LNCAP (cell line): ENCODE data around the gene TBC1D24.

Experiments used
- TF ChIP-seq, protein P1 (sequence below): fragments of 450-650 bp; IDR thresholded peaks from 2 replicates; pipeline ENCODE4 v1.5.1; 2017; ENCODE audit warnings: mild to moderate bottlenecking

The TBC1D24 gene

DNA sequence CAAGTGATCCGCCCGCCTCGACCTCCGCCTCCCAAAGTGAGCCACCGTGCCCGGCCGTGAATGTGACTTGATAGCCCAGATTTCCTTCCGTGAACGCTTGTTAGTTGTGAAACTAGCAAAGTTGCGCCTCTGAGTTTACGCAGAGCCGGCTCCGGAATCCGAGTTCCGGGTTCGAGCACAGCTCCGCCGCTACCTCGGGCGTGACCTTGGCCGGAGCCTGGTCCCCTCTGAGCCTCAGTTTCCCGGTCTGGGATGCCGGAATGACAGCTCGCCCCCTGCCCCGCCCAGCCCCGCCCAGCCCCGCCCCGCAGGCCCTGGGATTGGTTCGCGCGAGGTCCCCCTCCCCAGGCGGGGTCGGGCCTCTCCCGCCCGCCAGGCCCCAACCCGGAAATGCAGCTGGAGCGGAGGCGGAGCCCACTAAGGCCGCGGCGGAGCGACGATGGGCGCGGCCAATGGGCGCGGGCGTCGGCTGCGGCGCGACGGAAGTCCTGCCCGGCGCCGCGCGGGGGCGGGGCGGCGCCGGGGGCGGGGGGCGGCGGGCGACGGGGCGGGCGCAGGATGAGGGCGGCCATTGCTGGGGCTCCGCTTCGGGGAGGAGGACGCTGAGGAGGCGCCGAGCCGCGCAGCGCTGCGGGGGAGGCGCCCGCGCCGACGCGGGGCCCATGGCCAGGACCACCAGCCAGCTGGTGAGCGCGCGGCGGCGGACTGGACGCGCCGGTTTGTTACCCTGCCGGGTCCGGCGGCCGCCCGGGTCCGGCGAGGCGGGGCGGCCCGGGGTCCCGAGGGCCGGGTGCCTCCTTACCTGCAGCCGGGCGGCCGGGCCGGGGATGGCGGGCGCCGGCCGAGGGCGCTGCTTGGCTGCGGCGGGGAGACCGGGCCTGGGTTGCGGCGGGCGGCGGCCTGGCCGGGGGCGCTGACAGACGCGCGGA, 62.8 kb downstream of the TBC1D24 start, which contains the start of gene PDPK1:
Gene PDPK1 (plus strand): TSS at position 571 of the 929 bp plus-strand sequence. CDS start 92 bp downstream, at position 663.
- TF ChIP-seq, protein P1, sequence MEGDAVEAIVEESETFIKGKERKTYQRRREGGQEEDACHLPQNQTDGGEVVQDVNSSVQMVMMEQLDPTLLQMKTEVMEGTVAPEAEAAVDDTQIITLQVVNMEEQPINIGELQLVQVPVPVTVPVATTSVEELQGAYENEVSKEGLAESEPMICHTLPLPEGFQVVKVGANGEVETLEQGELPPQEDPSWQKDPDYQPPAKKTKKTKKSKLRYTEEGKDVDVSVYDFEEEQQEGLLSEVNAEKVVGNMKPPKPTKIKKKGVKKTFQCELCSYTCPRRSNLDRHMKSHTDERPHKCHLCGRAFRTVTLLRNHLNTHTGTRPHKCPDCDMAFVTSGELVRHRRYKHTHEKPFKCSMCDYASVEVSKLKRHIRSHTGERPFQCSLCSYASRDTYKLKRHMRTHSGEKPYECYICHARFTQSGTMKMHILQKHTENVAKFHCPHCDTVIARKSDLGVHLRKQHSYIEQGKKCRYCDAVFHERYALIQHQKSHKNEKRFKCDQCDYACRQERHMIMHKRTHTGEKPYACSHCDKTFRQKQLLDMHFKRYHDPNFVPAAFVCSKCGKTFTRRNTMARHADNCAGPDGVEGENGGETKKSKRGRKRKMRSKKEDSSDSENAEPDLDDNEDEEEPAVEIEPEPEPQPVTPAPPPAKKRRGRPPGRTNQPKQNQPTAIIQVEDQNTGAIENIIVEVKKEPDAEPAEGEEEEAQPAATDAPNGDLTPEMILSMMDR, result no peak

DNA sequence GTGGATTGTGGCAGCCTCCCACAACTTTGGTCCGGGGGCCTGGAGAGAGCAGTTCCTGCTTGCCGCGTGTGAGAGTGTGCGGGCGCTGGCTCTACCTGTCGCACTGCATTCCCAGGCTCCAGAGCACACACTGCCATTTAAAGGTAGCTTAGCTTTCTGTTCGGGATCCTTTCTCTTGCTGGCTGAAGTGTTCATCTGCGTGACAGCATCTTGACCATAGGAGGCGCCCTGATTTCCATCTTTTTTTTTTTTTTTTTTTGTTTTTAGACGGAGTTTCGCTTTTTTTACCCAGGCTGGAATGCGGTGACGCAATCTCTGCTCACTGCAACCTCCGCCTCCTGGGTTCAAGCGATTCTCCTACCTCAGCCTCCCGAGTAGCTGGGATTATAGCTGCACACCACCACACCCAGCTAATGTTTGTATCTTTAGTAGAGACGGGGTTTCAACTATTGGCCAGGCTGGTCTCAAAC, 76.5 kb downstream of the TBC1D24 start:
- TF ChIP-seq, protein P1, result peak; percentile 35
